ENCODE data around the gene CNTROB.

DNA sequence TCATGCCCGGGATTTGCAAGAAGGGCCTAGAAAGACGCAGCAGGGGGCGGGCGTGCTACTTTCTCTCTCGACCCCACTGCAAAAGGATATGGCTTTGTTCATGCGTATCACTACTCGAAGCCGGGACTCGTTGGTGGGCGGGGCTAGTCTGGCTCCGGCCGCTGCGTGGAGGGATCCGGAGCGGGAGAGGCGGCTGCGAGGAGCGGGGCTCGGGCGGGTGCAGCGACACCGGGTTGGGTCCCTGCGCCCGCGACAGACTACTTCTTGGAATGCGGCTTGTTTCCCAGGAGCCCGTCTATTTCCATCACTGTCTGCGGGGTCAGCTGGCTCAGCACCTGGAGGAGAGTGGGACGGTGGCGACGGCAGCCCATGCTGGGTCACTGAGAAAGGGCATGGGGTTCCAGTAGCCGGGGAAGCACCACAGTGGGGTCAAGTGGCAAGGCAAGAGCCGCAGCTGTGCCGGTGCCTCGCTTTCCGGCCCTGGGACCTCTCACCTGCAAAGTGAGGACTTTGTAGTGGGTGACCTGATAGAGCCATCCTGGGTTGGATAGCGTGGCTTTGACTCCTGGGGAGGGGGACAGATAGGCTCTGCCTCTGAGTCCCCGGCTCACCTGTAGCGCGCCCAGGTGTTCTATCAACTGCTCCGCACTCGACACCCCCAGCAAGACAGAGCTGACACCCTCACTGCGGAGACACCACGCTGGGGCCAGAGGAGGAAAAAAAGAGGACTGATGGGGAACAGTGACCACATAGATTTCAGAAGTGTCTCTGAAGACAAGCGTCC, 9.0 kb upstream of the CNTROB start:
- TF ChIP-seq EZH2 (IDR thresholded peaks at IDR 0.05) (no peak), POLR2AphosphoS5 (IDR thresholded peaks at IDR 0.05; ENCODE audit: borderline replicate concordance, low read depth, low read length) (no peak), FOXP2 (optimal IDR thresholded peaks at IDR 0.05; ENCODE audit: control extremely low read depth, extremely low read length, insufficient read depth) (no peak)
